Measurements from ENCODE around the gene POMT1. TPM values are rescaled to one million over a fixed set of nuclear protein-coding genes. Genes with fewer than 3 reads are reported as not detected.

Gene POMT1
- total and polyA plus RNA-seq, 2 of the 8 experiments (the other 6 are each of a cell fraction or from before 2014, with no cell fraction given), result 22.3 to 33.2 TPM

GRCh38 chr9:131482343-131483006 lies 20.2 kb upstream of the POMT1 start (continued):
- TF ChIP-seq, protein P1, sequence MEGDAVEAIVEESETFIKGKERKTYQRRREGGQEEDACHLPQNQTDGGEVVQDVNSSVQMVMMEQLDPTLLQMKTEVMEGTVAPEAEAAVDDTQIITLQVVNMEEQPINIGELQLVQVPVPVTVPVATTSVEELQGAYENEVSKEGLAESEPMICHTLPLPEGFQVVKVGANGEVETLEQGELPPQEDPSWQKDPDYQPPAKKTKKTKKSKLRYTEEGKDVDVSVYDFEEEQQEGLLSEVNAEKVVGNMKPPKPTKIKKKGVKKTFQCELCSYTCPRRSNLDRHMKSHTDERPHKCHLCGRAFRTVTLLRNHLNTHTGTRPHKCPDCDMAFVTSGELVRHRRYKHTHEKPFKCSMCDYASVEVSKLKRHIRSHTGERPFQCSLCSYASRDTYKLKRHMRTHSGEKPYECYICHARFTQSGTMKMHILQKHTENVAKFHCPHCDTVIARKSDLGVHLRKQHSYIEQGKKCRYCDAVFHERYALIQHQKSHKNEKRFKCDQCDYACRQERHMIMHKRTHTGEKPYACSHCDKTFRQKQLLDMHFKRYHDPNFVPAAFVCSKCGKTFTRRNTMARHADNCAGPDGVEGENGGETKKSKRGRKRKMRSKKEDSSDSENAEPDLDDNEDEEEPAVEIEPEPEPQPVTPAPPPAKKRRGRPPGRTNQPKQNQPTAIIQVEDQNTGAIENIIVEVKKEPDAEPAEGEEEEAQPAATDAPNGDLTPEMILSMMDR (IDR thresholded peaks at IDR 0.05; ENCODE audit: control extremely low read depth in 1 of 3, insufficient read depth in 1 of 3, low read depth in 1 of 3, low read length in 3 of 3), result no peak
- TF ChIP-seq FOSL1 (IDR thresholded peaks at IDR 0.05; ENCODE audit: insufficient read depth, low read depth, low read length) (no peak), CHD2 (IDR thresholded peaks at IDR 0.05; ENCODE audit: low read length) (no peak), GTF2F1 (IDR thresholded peaks at IDR 0.05; ENCODE audit: borderline replicate concordance, low read depth, low read length) (no peak), POU5F1 (IDR thresholded peaks at IDR 0.05; ENCODE audit: low read depth, low read length) (no peak)
